Peyer's patch (tissue), 4 donors: ENCODE data around the gene ACSF2. TPM values are rescaled to one million over a fixed set of nuclear protein-coding genes. Genes with fewer than 3 reads are reported as not detected.
A peak's percentile ranks its signal among the peaks of the same experiment; 100 is the strongest.

Experiments used
- DNase-seq, 3 donors: peaks; one replicate each; pipeline ENCODE4 v3.0.0-alpha.2; 2017 to 2019
- H3K27ac ChIP-seq, 4 donors: fragments of 200-600 bp; sonication (generic); one replicate each; pipeline ENCODE4 v1.5.1; 2016 to 2019
- H3K27me3 ChIP-seq, 2 donors: fragments of 200-600 bp; sonication (generic); one replicate each; pipeline ENCODE4 v1.5.1; 2019
- H3K36me3 ChIP-seq, 3 donors: fragments of 200-600 bp; sonication (generic); one replicate each; pipeline ENCODE4 v1.5.1; 2016 to 2019
- H3K4me1 ChIP-seq, 4 donors: fragments of 200-600 bp; sonication (generic); one replicate each; pipeline ENCODE4 v1.5.1; 2016 to 2019
- H3K4me3 ChIP-seq, 4 donors: fragments of 200-600 bp; sonication (generic); 1 replicate in 3 of 4; 2 replicates in 1 of 4; pipeline ENCODE4 v1.5.1; 2016 to 2019; ENCODE audit warnings: mild to moderate bottlenecking in 1 of 4
- H3K9me3 ChIP-seq, 4 donors: fragments of 200-600 bp; sonication (generic); one replicate each; pipeline ENCODE4 v1.5.1; 2016 to 2019; ENCODE audit warnings: mild to moderate bottlenecking in 1 of 4
- POLR2A ChIP-seq, 2 donors: fragments of 450-650 bp; IDR thresholded peaks; one replicate each; pipeline ENCODE4 v1.5.1; 2017; ENCODE audit warnings: antibody characterized with exemption in 2 of 2, mild to moderate bottlenecking in 2 of 2, moderate library complexity in 2 of 2
- total RNA-seq, 4 donors: library from RNA; depleted of rRNA; stranded (reverse); fragments of >200 nt; gene quantifications; one replicate each; pipeline ENCODE4 v1.1.0, GENCODE V29; 2016
- TF ChIP-seq, protein P1 (sequence below), 6 experiments: fragments of 450-650 bp in 4 of 6; fragments of 200-600 bp in 2 of 6; sonication (generic) in 1 of 6; IDR thresholded peaks; one replicate each; pipeline ENCODE4 v1.5.1; 2017 to 2019; ENCODE audit warnings: antibody characterized with exemption in 6 of 6, mild to moderate bottlenecking in 3 of 6, moderate library complexity in 1 of 6

Gene ACSF2
- total RNA-seq, 4 donors from 2014 or later = 143 to 278 (median 189) TPM

DNA sequence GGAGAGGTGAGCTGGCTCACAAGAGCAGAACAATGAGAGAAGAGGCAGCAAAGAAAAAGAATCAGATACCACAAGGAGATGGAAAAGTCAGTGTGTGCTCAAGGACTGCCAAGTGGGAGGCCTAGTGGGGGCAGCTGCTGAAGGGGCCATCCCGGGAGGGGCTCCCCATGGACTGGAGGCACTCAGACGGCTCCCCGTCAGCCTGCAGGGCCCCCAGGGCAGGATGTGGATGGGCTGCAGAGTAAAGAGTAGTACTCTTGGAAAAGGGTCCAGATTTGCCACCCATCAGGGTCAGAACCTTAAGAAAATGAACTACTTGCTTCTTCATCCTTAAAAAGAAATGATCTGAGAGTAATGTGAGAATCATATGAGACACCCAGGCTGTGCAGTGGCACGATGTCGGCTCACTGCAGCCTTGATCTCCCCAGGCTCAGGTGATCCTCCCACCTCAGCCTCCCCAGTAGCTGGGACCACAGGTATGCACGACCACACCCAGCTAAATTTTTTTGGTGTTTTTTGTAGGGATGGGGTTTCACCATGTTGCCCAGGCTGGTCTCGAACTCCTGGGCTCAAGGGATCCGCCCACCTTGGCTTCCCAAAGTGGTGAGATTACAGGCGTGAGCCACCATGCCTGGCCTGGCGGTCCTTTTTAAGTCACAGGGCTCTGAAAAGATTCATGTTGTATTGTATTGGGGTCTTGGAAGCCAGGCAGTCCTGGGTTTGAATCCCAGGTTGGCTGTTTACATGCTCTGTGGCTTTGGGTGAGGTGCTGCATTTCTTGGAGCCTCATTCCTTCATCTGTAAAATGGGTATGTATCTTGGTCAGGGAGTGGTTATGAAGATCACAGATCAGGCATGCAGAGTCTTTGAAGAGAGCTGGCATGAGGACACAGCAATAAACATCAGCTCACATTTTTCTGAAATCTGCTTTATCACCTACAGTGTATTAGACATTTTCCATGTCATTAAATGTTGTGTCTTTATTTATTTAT is 15.1 kb downstream of the ACSF2 start:
- Histone ChIP-seq H3K9me3 (no peaks in the 10 kb centered on the region), H3K36me3 (peaks cover 0 to 4% (median 0%) of the 10 kb centered on the region in 3 donors), H3K27ac (peak overlapping the region in 2 of 4 donors; percentile 43 to 83), H3K4me3 (no peak overlapping the region), H3K27me3 (no peaks in the 10 kb centered on the region), H3K4me1 (peaks cover 0 to 14% (median 0%) of the 10 kb centered on the region in 4 donors)
- TF ChIP-seq, protein P1, sequence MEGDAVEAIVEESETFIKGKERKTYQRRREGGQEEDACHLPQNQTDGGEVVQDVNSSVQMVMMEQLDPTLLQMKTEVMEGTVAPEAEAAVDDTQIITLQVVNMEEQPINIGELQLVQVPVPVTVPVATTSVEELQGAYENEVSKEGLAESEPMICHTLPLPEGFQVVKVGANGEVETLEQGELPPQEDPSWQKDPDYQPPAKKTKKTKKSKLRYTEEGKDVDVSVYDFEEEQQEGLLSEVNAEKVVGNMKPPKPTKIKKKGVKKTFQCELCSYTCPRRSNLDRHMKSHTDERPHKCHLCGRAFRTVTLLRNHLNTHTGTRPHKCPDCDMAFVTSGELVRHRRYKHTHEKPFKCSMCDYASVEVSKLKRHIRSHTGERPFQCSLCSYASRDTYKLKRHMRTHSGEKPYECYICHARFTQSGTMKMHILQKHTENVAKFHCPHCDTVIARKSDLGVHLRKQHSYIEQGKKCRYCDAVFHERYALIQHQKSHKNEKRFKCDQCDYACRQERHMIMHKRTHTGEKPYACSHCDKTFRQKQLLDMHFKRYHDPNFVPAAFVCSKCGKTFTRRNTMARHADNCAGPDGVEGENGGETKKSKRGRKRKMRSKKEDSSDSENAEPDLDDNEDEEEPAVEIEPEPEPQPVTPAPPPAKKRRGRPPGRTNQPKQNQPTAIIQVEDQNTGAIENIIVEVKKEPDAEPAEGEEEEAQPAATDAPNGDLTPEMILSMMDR (IDR thresholded peaks at IDR 0.05) = no peak
- no peak for TF ChIP-seq POLR2A (IDR thresholded peaks at IDR 0.05)
- peak in 1 of 3 donors; percentile 23 for DNase-seq

DNA sequence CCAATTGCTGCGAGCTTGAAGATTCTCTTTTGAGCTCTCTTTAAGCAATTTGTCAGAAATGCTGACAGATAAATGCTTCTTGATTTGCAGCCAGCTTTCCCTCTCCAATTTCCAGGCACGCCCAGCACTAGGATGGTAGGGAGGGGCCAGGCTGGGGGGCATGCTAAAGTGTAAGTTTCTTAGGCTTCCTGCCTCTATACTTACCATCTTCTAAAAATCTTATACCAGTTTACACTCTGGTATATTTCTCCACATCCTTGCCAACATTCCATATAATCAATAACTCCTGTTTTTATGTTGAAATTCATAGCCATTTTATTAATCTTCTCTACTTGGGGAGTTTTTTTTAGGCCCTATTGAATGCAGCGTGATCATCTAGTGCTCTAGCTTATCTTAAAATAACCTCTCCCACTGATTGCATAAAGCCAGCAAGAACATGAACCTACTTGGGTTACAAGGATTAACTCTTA is 17.5 kb downstream of the ACSF2 start:
- H3K4me1 ChIP-seq = peaks cover 0 to 17% (median 0%) of the 10 kb centered on the region in 4 donors
- TF ChIP-seq, protein P1 (IDR thresholded peaks at IDR 0.05) = no peak
- TF ChIP-seq POLR2A (IDR thresholded peaks at IDR 0.05) = no peak
- H3K27me3 ChIP-seq = no peaks in the 10 kb centered on the region
- no peak overlapping the region for H3K27ac ChIP-seq
- H3K4me3 ChIP-seq = no peak overlapping the region
- no peaks in the 10 kb centered on the region for H3K36me3 ChIP-seq
- no peaks in the 10 kb centered on the region for H3K9me3 ChIP-seq
- DNase-seq = peak in 1 of 3 donors; percentile 34

DNA sequence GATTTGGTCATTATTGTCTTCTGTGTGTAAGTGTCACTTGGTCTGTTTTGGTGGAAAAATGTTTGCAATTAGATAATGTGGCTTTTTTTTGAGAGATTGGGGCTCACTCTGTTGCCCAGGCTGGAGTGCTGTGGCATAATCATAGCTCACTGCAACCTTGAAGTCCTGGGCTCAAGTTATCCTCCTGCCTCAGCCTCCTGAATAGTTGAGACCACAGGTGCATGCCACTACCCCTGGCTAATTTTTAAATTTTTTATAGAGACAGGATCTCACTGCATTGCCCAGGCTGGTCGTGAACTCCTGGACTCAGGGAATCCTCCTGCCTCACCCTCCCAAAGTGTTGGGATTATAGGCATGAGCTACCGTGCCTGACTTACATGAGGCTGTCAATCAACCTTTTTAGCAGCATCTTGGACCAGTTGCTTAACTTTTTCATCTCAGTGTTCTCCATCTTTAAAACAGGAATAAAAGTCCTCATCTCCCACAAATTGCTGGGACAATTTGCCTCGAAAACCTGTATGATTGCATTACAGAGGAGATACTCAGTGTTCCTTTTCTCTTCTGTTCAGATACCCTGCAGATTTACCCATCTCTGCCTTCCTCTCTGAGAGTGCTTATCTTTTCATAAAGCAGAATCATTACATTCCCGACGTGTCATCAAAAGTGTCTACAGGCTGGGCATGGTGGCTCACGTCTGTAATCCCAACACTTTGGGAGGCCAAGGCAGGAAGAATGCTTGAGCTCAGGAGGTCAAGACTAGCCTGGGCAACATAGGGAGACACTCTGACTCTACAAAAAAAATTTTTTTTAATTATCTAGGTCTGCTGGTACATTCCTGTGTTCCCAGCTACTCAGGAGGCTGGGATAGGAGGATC is 19.1 kb downstream of the ACSF2 start:
- H3K9me3 ChIP-seq = no peaks in the 10 kb centered on the region
- no peak overlapping the region for H3K27ac ChIP-seq
- TF ChIP-seq, protein P1 (IDR thresholded peaks at IDR 0.05) = no peak
- TF ChIP-seq POLR2A (IDR thresholded peaks at IDR 0.05) = no peak

DNA sequence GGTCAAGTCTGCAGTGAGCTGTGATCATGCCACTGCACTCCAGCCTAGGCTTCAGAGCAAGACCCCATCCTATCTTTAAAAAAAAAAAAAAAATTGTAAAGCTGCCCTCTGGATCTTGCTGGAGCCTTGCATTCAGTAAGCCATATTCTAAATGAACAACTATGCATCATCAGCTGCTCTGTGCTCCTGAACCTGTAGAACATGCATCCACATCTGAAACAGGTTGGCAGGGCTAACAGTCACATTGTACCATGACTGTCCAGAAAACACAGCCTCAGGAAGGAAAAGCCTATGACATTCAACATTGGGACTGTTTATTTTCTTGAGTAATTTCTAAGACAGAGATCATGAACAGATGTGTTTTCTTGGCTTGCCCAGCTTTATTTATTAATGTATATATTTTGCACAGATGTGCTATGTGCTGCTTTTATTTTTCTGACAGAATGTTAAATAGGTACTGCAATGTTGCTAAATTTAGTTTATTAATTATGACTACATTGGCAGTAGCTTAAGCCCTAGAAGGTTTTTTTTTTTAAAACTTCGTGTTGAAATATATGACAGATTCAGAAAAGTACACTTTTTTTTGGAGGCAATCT is 19.8 kb downstream of the ACSF2 start:
- Histone ChIP-seq H3K36me3 (peaks cover 0 to 5% (median 0%) of the 10 kb centered on the region in 3 donors), H3K4me3 (no peak overlapping the region), H3K9me3 (no peaks in the 10 kb centered on the region), H3K4me1 (peaks cover 0 to 15% (median 0%) of the 10 kb centered on the region in 4 donors), H3K27ac (no peak overlapping the region), H3K27me3 (no peaks in the 10 kb centered on the region)
- TF ChIP-seq POLR2A (IDR thresholded peaks at IDR 0.05) = no peak
- TF ChIP-seq, protein P1 (IDR thresholded peaks at IDR 0.05) = no peak
- DNase-seq = no peak

More for the DNA sequence above, 19.1 kb downstream of the ACSF2 start:
- Histone ChIP-seq H3K36me3 (peaks cover 0 to 5% (median 0%) of the 10 kb centered on the region in 3 donors), H3K27me3 (no peaks in the 10 kb centered on the region), H3K4me1 (peaks cover 0 to 17% (median 0%) of the 10 kb centered on the region in 4 donors), H3K4me3 (no peak overlapping the region)
- DNase-seq = peak in 1 of 3 donors; percentile 2
